ENCODE measurements around the gene PCDH11Y.
"Not testable (repeated sequence)": the region's sequence is repeated elsewhere in the genome, so short reads cannot be mapped to it uniquely, and the experiment has no call there.

The PCDH11Y gene

GRCh38 chrY:5000057-5000456 lies at the start of gene PCDH11Y:
Gene PCDH11Y, plus strand, starts transcription at chrY:5000296. Its CDS starts 56,804 bp downstream, at chrY:5057100.
- DNase-seq: not testable (repeated sequence)

GRCh38 chrY:4967894-4968293 lies 32.2 kb upstream of the PCDH11Y start:
- DNase-seq: not testable (repeated sequence)

GRCh38 chrY:4991743-4992400 lies 8.2 kb upstream of the PCDH11Y start:
- not testable (repeated sequence) for DNase-seq

GRCh38 chrY:4994892-4995291 lies 5.2 kb upstream of the PCDH11Y start:
- DNase-seq: not testable (repeated sequence)

GRCh38 chrY:5002476-5003184 lies 2.5 kb downstream of the PCDH11Y start:
- DNase-seq: not testable (repeated sequence)

- DNase-seq: not testable (repeated sequence)
Observed at GRCh38 chrY:5038972-5039523, 39.0 kb downstream of the PCDH11Y start.

GRCh38 chrY:5083017-5083416 lies 82.9 kb downstream of the PCDH11Y start:
- not testable (repeated sequence) for DNase-seq

- DNase-seq: not testable (repeated sequence)
Observed at GRCh38 chrY:5182998-5183397, 182.9 kb downstream of the PCDH11Y start.

GRCh38 chrY:5215116-5215515 lies 215.0 kb downstream of the PCDH11Y start:
- not testable (repeated sequence) for DNase-seq

- DNase-seq: not testable (repeated sequence)
Observed at GRCh38 chrY:5324931-5325330, 324.8 kb downstream of the PCDH11Y start.

GRCh38 chrY:5342220-5342619 lies 342.1 kb downstream of the PCDH11Y start:
- DNase-seq: not testable (repeated sequence)

- not testable (repeated sequence) for DNase-seq
Observed at GRCh38 chrY:5543705-5544104, 543.6 kb downstream of the PCDH11Y start.

- not testable (repeated sequence) for DNase-seq
Observed at GRCh38 chrY:5638589-5638988, 638.5 kb downstream of the PCDH11Y start.

GRCh38 chrY:5679265-5679664 lies 679.2 kb downstream of the PCDH11Y start:
- not testable (repeated sequence) for DNase-seq

GRCh38 chrY:5708727-5709126 lies 708.6 kb downstream of the PCDH11Y start:
- DNase-seq: not testable (repeated sequence)

- DNase-seq: not testable (repeated sequence)
Observed at GRCh38 chrY:5709788-5710381, 709.8 kb downstream of the PCDH11Y start.

- DNase-seq: not testable (repeated sequence)
Observed at GRCh38 chrY:5761403-5761802, 761.3 kb downstream of the PCDH11Y start.

- DNase-seq: not testable (repeated sequence)
Observed at GRCh38 chrY:5776485-5776884, 776.4 kb downstream of the PCDH11Y start.
